GM23248 (cell line): ENCODE measurements around the gene GCC1. TPM values are rescaled to one million over a fixed set of nuclear protein-coding genes. Genes with fewer than 3 reads are reported as not detected.

Experiments
- DNase-seq: peaks from one replicate; pipeline ENCODE4 v3.0.0-alpha.2; 2015
- H2AFZ ChIP-seq: fragments of 200-600 bp; sonication (generic); 2 replicates; pipeline ENCODE4 v1.6.1; 2016; ENCODE audit warnings: antibody characterized with exemption
- H3F3A ChIP-seq: fragments of 200-600 bp; sonication (generic); 2 replicates; pipeline ENCODE4 v1.6.1; 2016; ENCODE audit warnings: mild to moderate bottlenecking, antibody characterized with exemption, mixed run types; ENCODE audit not compliant: insufficient read depth
- H3K27ac ChIP-seq: fragments of 200-600 bp; sonication (generic); 2 replicates; pipeline ENCODE4 v1.5.1; 2016; ENCODE audit warnings: mild to moderate bottlenecking
- H3K27me3 ChIP-seq: fragments of 200-600 bp; sonication (generic); replicated peaks from 2 replicates; pipeline ENCODE4 v1.6.1; 2016; ENCODE audit warnings: mild to moderate bottlenecking; ENCODE audit not compliant: insufficient read depth
- H3K36me3 ChIP-seq: fragments of 200-600 bp; sonication (generic); 2 replicates; pipeline ENCODE4 v1.6.1; 2016; ENCODE audit warnings: low read depth, mild to moderate bottlenecking
- H3K4me1 ChIP-seq: fragments of 200-600 bp; sonication (generic); 2 replicates; pipeline ENCODE4 v1.6.1; 2016; ENCODE audit warnings: mild to moderate bottlenecking; ENCODE audit not compliant: insufficient read depth
- H3K4me2 ChIP-seq: fragments of 200-600 bp; sonication (generic); one replicate; pipeline ENCODE4 v1.6.1; 2016; ENCODE audit warnings: mild to moderate bottlenecking; ENCODE audit not compliant: unreplicated experiment
- H3K4me3 ChIP-seq: fragments of 200-600 bp; sonication (generic); 2 replicates; pipeline ENCODE4 v1.5.1; 2016; ENCODE audit warnings: mild to moderate bottlenecking
- H3K79me2 ChIP-seq: fragments of 200-600 bp; sonication (generic); 2 replicates; pipeline ENCODE4 v1.6.1; 2016; ENCODE audit warnings: mild to moderate bottlenecking; ENCODE audit not compliant: insufficient read depth
- H3K9ac ChIP-seq: fragments of 200-600 bp; sonication (generic); 2 replicates; pipeline ENCODE4 v1.6.1; 2016; ENCODE audit warnings: mild to moderate bottlenecking
- H3K9me2 ChIP-seq: fragments of 200-600 bp; sonication (generic); 2 replicates; pipeline ENCODE4 v1.6.1; 2016; ENCODE audit warnings: mixed run types, mild to moderate bottlenecking, moderate library complexity; ENCODE audit not compliant: insufficient read depth
- H3K9me3 ChIP-seq: fragments of 200-600 bp; sonication (generic); one replicate; pipeline ENCODE4 v1.6.1; 2017; ENCODE audit warnings: low read depth
- H4K20me1 ChIP-seq: fragments of 200-600 bp; sonication (generic); 2 replicates; pipeline ENCODE4 v1.6.0; 2016; ENCODE audit not compliant: insufficient read depth
- EZH2 ChIP-seq: fragments of 200-600 bp; sonication (generic); IDR thresholded peaks from 2 replicates; pipeline ENCODE4 v1.6.1; 2018; ENCODE audit warnings: antibody characterized with exemption, mild to moderate bottlenecking; ENCODE audit not compliant: insufficient read depth, poor library complexity, severe bottlenecking
- EZH2phosphoT487 ChIP-seq: fragments of 200-600 bp; sonication (generic); IDR thresholded peaks from 2 replicates; pipeline ENCODE4 v1.6.1; 2018; ENCODE audit warnings: antibody characterized with exemption, moderate library complexity, mild to moderate bottlenecking, low read depth; ENCODE audit not compliant: insufficient read depth
- WGBS, 2 experiments: methylation state at CpG; one replicate each; pipeline ENCODE4 v1.1.6; 2015 to 2017; ENCODE audit warnings: low lambda C conversion rate in 2 of 2, low coverage in 1 of 2; ENCODE audit errors: missing lambda C conversion rate in 2 of 2; 5-methylcytosine and 5-hydroxymethylcytosine counted together
- in situ Hi-C: fragments of 300-500 bp; cut with MboI; formaldehyde crosslinking; loops from 2 replicates; pipeline ENCODE4 v1.15.0; 2020
- polyA plus RNA-seq: library from polyadenylated mRNA; unstranded; fragments of >200 nt; fragmentation: Nextera tagmentation; extraction: Ambion mirVana; gene quantifications from 2 replicates; pipeline ENCODE4 v1.2.1, GENCODE V29; 2016
- total RNA-seq: library from RNA; depleted of rRNA; stranded (reverse); fragments of >200 nt; shearing (Covaris generic); gene quantifications from 2 replicates; pipeline ENCODE4 v1.2.3, GENCODE V29; 2014

The GCC1 gene
- total and polyA plus RNA-seq, 2 experiments from 2014 or later = 13.8 to 17.9 TPM

GRCh38 chr7:127600885-127601284 is 15.5 kb upstream of the GCC1 start:
- Histone ChIP-seq H3K4me1 (no peaks in the 10 kb centered on the region), H3K9me2 (no peaks in the 10 kb centered on the region), H4K20me1 (no peaks in the 10 kb centered on the region), H3K36me3 (no peaks in the 10 kb centered on the region), H3F3A (no peaks in the 10 kb centered on the region), H3K27me3 (no peaks in the 10 kb centered on the region), H2AFZ (no peak overlapping the region), H3K27ac (no peak overlapping the region), H3K9me3 (no peaks in the 10 kb centered on the region), H3K4me2 (no peak overlapping the region), H3K9ac (no peak overlapping the region), H3K4me3 (no peak overlapping the region), H3K79me2 (no peaks in the 10 kb centered on the region)
- TF ChIP-seq EZH2 = no peak
- TF ChIP-seq EZH2phosphoT487 = no peak
- in situ Hi-C loops = no loop called here
- 64 to 75% methylated on average over 3 of the region's 3 CpGs for WGBS, 2 experiments
- no peak for DNase-seq

- H3K9me2 ChIP-seq = no peaks in the 10 kb centered on the region
- H4K20me1 ChIP-seq = no peaks in the 10 kb centered on the region
- H3K27me3 ChIP-seq = no peaks in the 10 kb centered on the region
- no peak overlapping the region for H3K27ac ChIP-seq
- H3K4me3 ChIP-seq = no peak overlapping the region
- no peaks in the 10 kb centered on the region for H3K4me1 ChIP-seq
- peak; percentile 29 for DNase-seq
- no peak overlapping the region for H2AFZ ChIP-seq
- no peaks in the 10 kb centered on the region for H3K36me3 ChIP-seq
- no peak overlapping the region for H3K9ac ChIP-seq
- WGBS, 2 experiments = 64 to 66% methylated on average over 6 of the region's 6 CpGs
- no peak overlapping the region for H3K4me2 ChIP-seq
- in situ Hi-C loops = no loop called here
- TF ChIP-seq EZH2 (no peak), EZH2phosphoT487 (no peak)
- no peaks in the 10 kb centered on the region for H3F3A ChIP-seq
- no peaks in the 10 kb centered on the region for H3K79me2 ChIP-seq
- H3K9me3 ChIP-seq = no peaks in the 10 kb centered on the region
Measured at GRCh38 chr7:127598318-127598717, 12.9 kb upstream of the GCC1 start.

- no peaks in the 10 kb centered on the region for H4K20me1 ChIP-seq
Measured at GRCh38 chr7:127595737-127596136, 10.3 kb upstream of the GCC1 start.

GRCh38 chr7:127594490-127594889 is 9.1 kb upstream of the GCC1 start:
- Histone ChIP-seq H3K4me1 (peaks cover 6% of the 10 kb centered on the region), H3K27me3 (no peaks in the 10 kb centered on the region), H3K27ac (no peak overlapping the region), H3K9me3 (no peaks in the 10 kb centered on the region), H2AFZ (no peak overlapping the region), H3K36me3 (peaks cover 9% of the 10 kb centered on the region; the same call in 1 of the 2 replicates), H3K79me2 (peaks cover 13% of the 10 kb centered on the region), H3K4me2 (no peak overlapping the region), H3K9ac (no peak overlapping the region), H3F3A (no peaks in the 10 kb centered on the region), H3K4me3 (no peak overlapping the region), H3K9me2 (no peaks in the 10 kb centered on the region), H4K20me1 (no peaks in the 10 kb centered on the region)
- 60 to 65% methylated on average over 1 of the region's 1 CpG for WGBS, 2 experiments
- no peak for DNase-seq
- in situ Hi-C loops = no loop called here
- TF ChIP-seq EZH2phosphoT487 (no peak), EZH2 (no peak)

More at GRCh38 chr7:127595737-127596136, 10.3 kb upstream of the GCC1 start:
- in situ Hi-C loops = no loop called here
- Histone ChIP-seq H3K79me2 (0 out of 2 replicates have a peak, but pooled peaks cover under 1% of the 10 kb centered on the region), H3K27me3 (no peaks in the 10 kb centered on the region), H2AFZ (no peak overlapping the region), H3F3A (no peaks in the 10 kb centered on the region), H3K9me2 (no peaks in the 10 kb centered on the region), H3K4me3 (no peak overlapping the region), H3K9ac (no peak overlapping the region), H3K4me2 (no peak overlapping the region), H3K27ac (no peak overlapping the region), H3K36me3 (peaks cover 9% of the 10 kb centered on the region; the same call in 1 of the 2 replicates), H3K4me1 (no peaks in the 10 kb centered on the region), H3K9me3 (no peaks in the 10 kb centered on the region)
- WGBS, 2 experiments = 69 to 73% methylated on average over 5 of the region's 5 CpGs
- TF ChIP-seq EZH2phosphoT487 = no peak
- no peak for TF ChIP-seq EZH2
- DNase-seq = no peak

- Histone ChIP-seq H3K4me1 (peaks cover 8% of the 10 kb centered on the region), H3K9me3 (no peaks in the 10 kb centered on the region), H3K36me3 (peaks cover 9% of the 10 kb centered on the region; the same call in 1 of the 2 replicates), H3K4me3 (no peak overlapping the region), H4K20me1 (no peaks in the 10 kb centered on the region), H3K27me3 (no peaks in the 10 kb centered on the region), H3F3A (no peaks in the 10 kb centered on the region), H3K4me2 (no peak overlapping the region), H3K27ac (no peak overlapping the region), H3K9me2 (no peaks in the 10 kb centered on the region), H3K9ac (no peak overlapping the region), H3K79me2 (peaks cover 25% of the 10 kb centered on the region), H2AFZ (no peak overlapping the region)
- no peak for DNase-seq
- 78% methylated on average over 4 of the region's 4 CpGs for WGBS, 2 experiments
- TF ChIP-seq EZH2 (no peak), EZH2phosphoT487 (no peak)
- in situ Hi-C loops = no loop called here
Measured at GRCh38 chr7:127592550-127592949, 7.2 kb upstream of the GCC1 start.
